Measurements from ENCODE around the gene RLF.

DNA sequence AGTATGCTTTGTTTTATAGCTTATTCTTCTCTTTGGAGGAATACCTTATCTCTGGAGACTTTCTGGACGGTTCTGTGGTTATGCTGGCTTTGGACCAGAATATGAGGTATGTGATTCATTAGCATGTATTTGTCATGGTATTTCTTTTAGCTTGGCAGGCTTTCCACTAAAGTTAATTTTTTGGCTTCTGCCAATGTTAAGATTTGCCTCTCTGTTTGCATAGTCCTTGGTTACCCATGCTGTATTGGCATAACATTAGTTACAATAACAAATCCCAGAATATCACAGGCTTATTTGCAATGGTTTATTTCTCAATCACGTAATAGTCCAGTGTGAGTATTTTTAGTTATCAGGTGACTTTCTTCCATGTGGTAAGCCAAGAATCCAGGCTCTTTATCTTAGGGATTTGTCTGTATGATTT lies 106.6 kb downstream of the RLF start:
- TF ChIP-seq POLR2A (IDR thresholded peaks at IDR 0.05) = no peak
- TF ChIP-seq, protein P1, sequence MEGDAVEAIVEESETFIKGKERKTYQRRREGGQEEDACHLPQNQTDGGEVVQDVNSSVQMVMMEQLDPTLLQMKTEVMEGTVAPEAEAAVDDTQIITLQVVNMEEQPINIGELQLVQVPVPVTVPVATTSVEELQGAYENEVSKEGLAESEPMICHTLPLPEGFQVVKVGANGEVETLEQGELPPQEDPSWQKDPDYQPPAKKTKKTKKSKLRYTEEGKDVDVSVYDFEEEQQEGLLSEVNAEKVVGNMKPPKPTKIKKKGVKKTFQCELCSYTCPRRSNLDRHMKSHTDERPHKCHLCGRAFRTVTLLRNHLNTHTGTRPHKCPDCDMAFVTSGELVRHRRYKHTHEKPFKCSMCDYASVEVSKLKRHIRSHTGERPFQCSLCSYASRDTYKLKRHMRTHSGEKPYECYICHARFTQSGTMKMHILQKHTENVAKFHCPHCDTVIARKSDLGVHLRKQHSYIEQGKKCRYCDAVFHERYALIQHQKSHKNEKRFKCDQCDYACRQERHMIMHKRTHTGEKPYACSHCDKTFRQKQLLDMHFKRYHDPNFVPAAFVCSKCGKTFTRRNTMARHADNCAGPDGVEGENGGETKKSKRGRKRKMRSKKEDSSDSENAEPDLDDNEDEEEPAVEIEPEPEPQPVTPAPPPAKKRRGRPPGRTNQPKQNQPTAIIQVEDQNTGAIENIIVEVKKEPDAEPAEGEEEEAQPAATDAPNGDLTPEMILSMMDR (IDR thresholded peaks at IDR 0.05) = no peak
